Measurements from ENCODE around the gene RLF.

The RLF gene

GRCh38 chr1:40143891-40144575 lies 17.2 kb upstream of the RLF start:
- Histone ChIP-seq H3K4me3 (ENCODE audit: low read length) (no peak overlapping the region), H3K4me1 (ENCODE audit: control insufficient read depth, insufficient read depth, low read length) (no peaks in the 10 kb centered on the region), H3K9me3 (ENCODE audit: control insufficient read depth, insufficient read depth, low read length) (no peaks in the 10 kb centered on the region), H3K36me3 (ENCODE audit: control insufficient read depth, insufficient read depth, low read length) (no peaks in the 10 kb centered on the region), H3K27ac (ENCODE audit: low read length) (no peak overlapping the region), H3K27me3 (ENCODE audit: control insufficient read depth, insufficient read depth, low read length) (no peaks in the 10 kb centered on the region)
- DNase-seq (ENCODE audit: low read depth, low spot score): peak; percentile 75
- WGBS (ENCODE audit: insufficient coverage, insufficient read length): no CpG with 5 or more reads among the region's 7 CpGs

DNA sequence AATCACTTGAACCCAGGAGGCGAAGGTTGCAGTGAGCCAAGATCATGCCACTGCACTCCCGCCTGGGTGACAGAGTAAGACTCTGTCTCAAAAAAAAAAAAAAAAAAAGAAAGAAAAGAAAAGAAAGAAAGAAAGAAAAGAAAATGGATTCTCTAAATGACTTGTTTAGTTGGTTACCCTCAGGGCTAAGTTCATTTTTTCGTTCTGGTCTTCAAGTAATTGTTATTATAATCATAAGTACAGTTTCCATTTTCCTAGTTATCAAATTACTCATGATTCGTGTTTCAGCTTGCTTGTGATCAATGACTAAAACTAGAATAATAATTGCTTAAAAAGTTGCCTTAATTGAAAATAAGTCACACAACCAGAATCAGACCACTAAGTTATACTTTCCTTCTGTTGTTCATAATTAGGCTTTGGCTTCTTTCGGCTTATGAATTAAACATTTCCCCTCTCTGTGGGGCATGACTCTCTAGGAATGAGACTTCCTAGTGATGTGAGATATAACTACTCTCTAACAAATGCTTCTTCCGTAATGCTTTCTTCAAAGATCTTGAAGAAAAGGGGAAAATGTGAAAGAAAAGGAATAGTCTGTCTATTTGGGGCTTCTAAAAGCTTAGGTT lies 9.6 kb upstream of the RLF start:
- Histone ChIP-seq H3K9me3 (ENCODE audit: control insufficient read depth, insufficient read depth, low read length) (no peaks in the 10 kb centered on the region), H3K4me3 (ENCODE audit: low read length) (no peak overlapping the region), H3K36me3 (ENCODE audit: control insufficient read depth, insufficient read depth, low read length) (no peaks in the 10 kb centered on the region), H3K4me1 (ENCODE audit: control insufficient read depth, insufficient read depth, low read length) (no peaks in the 10 kb centered on the region), H3K27ac (ENCODE audit: low read length) (no peak overlapping the region), H3K27me3 (ENCODE audit: control insufficient read depth, insufficient read depth, low read length) (no peaks in the 10 kb centered on the region)
- DNase-seq (ENCODE audit: low read depth, low spot score): no peak
- no CpG with 5 or more reads among the region's 6 CpGs for WGBS (ENCODE audit: insufficient coverage, insufficient read length)

- Histone ChIP-seq H3K27me3 (ENCODE audit: control insufficient read depth, insufficient read depth, low read length) (no peaks in the 10 kb centered on the region), H3K4me3 (ENCODE audit: low read length) (no peak overlapping the region), H3K9me3 (ENCODE audit: control insufficient read depth, insufficient read depth, low read length) (no peaks in the 10 kb centered on the region), H3K27ac (ENCODE audit: low read length) (no peak overlapping the region), H3K36me3 (ENCODE audit: control insufficient read depth, insufficient read depth, low read length) (no peaks in the 10 kb centered on the region), H3K4me1 (ENCODE audit: control insufficient read depth, insufficient read depth, low read length) (no peaks in the 10 kb centered on the region)
- DNase-seq (ENCODE audit: low read depth, low spot score): peak; percentile 35
- WGBS (ENCODE audit: insufficient coverage, insufficient read length): no CpG with 5 or more reads among the region's 2 CpGs
Measured at GRCh38 chr1:40153073-40153770, 8.0 kb upstream of the RLF start.

GRCh38 chr1:40155135-40155534 lies 6.1 kb upstream of the RLF start:
- no peak overlapping the region for H3K27ac ChIP-seq (ENCODE audit: low read length)
- H3K27me3 ChIP-seq (ENCODE audit: control insufficient read depth, insufficient read depth, low read length): no peaks in the 10 kb centered on the region
- H3K4me3 ChIP-seq (ENCODE audit: low read length): no peak overlapping the region
- H3K9me3 ChIP-seq (ENCODE audit: control insufficient read depth, insufficient read depth, low read length): no peaks in the 10 kb centered on the region
- H3K4me1 ChIP-seq (ENCODE audit: control insufficient read depth, insufficient read depth, low read length): no peaks in the 10 kb centered on the region
- DNase-seq (ENCODE audit: low read depth, low spot score): no peak
- WGBS (ENCODE audit: insufficient coverage, insufficient read length): no CpG with 5 or more reads among the region's 3 CpGs
- H3K36me3 ChIP-seq (ENCODE audit: control insufficient read depth, insufficient read depth, low read length): no peaks in the 10 kb centered on the region

DNA sequence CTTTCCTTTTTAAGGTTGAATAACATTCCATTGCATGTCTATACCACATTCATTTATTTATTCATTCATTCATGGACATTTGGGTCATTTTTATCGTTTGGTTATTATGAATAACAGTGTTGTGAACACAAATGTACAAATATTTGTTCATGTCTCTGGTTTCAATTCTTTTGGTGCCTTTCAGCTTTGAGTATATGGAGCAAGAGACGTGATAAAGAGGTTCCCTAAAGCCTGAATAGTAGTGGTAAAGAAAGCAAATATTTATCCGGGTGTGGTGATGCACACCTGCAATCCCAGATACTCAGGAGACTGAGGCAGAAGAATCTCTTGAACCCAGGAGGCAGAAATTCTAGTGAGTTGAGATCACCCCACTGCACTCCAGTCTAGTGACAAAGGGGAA lies 5.3 kb upstream of the RLF start:
- Histone ChIP-seq H3K4me1 (ENCODE audit: control insufficient read depth, insufficient read depth, low read length) (no peaks in the 10 kb centered on the region), H3K27me3 (ENCODE audit: control insufficient read depth, insufficient read depth, low read length) (no peaks in the 10 kb centered on the region)

DNA sequence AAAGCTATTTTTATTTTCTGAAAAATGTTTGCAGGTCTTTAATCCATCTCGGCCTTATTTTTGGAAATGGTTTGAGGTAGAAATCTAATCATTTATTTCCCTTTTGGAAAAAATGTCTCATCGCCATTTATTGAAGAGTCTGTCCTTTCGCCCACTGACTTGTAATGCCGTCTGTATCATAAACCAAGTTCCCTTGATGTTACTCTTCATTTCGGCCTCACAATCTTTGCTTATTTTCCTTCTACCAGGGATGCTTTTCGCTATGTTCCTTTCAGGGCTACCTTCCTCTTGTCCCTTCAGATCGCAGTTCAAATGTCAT lies 422 bp upstream of the RLF start:
- Histone ChIP-seq H3K27ac (ENCODE audit: low read length) (no peak overlapping the region), H3K9me3 (ENCODE audit: control insufficient read depth, insufficient read depth, low read length) (no peaks in the 10 kb centered on the region)
- whole genome bisulfite sequencing (ENCODE audit: insufficient coverage, insufficient read length): no CpG with 5 or more reads among the region's 7 CpGs

More for the DNA sequence above, 5.3 kb upstream of the RLF start:
- DNase-seq (ENCODE audit: low read depth, low spot score): no peak
- WGBS (ENCODE audit: insufficient coverage, insufficient read length): no CpG with 5 or more reads among the region's 3 CpGs
- no peak overlapping the region for H3K27ac ChIP-seq (ENCODE audit: low read length)
- no peaks in the 10 kb centered on the region for H3K9me3 ChIP-seq (ENCODE audit: control insufficient read depth, insufficient read depth, low read length)
- H3K4me3 ChIP-seq (ENCODE audit: low read length): no peak overlapping the region
- H3K36me3 ChIP-seq (ENCODE audit: control insufficient read depth, insufficient read depth, low read length): no peaks in the 10 kb centered on the region

GRCh38 chr1:40161888-40162397 lies 756 bp downstream of the RLF start:
- no peak overlapping the region for H3K27ac ChIP-seq (ENCODE audit: low read length)
- H3K27me3 ChIP-seq (ENCODE audit: control insufficient read depth, insufficient read depth, low read length): no peaks in the 10 kb centered on the region
- H3K9me3 ChIP-seq (ENCODE audit: control insufficient read depth, insufficient read depth, low read length): no peaks in the 10 kb centered on the region
- no CpG with 5 or more reads among the region's 16 CpGs for WGBS (ENCODE audit: insufficient coverage, insufficient read length)
- H3K4me3 ChIP-seq (ENCODE audit: low read length): peak overlapping the region; percentile 94
- no peaks in the 10 kb centered on the region for H3K36me3 ChIP-seq (ENCODE audit: control insufficient read depth, insufficient read depth, low read length)
- H3K4me1 ChIP-seq (ENCODE audit: control insufficient read depth, insufficient read depth, low read length): no peaks in the 10 kb centered on the region
- no peak for DNase-seq (ENCODE audit: low read depth, low spot score)

More for the DNA sequence above, 422 bp upstream of the RLF start:
- H3K27me3 ChIP-seq (ENCODE audit: control insufficient read depth, insufficient read depth, low read length): no peaks in the 10 kb centered on the region
- no peak for DNase-seq (ENCODE audit: low read depth, low spot score)
- H3K4me1 ChIP-seq (ENCODE audit: control insufficient read depth, insufficient read depth, low read length): no peaks in the 10 kb centered on the region
- H3K4me3 ChIP-seq (ENCODE audit: low read length): peak overlapping the region; percentile 94; the same call in 1 of the 2 replicates
- H3K36me3 ChIP-seq (ENCODE audit: control insufficient read depth, insufficient read depth, low read length): no peaks in the 10 kb centered on the region

- WGBS (ENCODE audit: insufficient coverage, insufficient read length): no CpG with 5 or more reads among the region's 4 CpGs
- Histone ChIP-seq H3K4me3 (ENCODE audit: low read length) (no peak overlapping the region), H3K9me3 (ENCODE audit: control insufficient read depth, insufficient read depth, low read length) (no peaks in the 10 kb centered on the region), H3K36me3 (ENCODE audit: control insufficient read depth, insufficient read depth, low read length) (no peaks in the 10 kb centered on the region), H3K27ac (ENCODE audit: low read length) (no peak overlapping the region), H3K4me1 (ENCODE audit: control insufficient read depth, insufficient read depth, low read length) (no peaks in the 10 kb centered on the region), H3K27me3 (ENCODE audit: control insufficient read depth, insufficient read depth, low read length) (no peaks in the 10 kb centered on the region)
- no peak for DNase-seq (ENCODE audit: low read depth, low spot score)
Measured at GRCh38 chr1:40162753-40163441, 1.7 kb downstream of the RLF start.

GRCh38 chr1:40167317-40167716 lies 6.1 kb downstream of the RLF start:
- H3K27me3 ChIP-seq (ENCODE audit: control insufficient read depth, insufficient read depth, low read length): no peaks in the 10 kb centered on the region
- WGBS (ENCODE audit: insufficient coverage, insufficient read length): no CpG with 5 or more reads among the region's 4 CpGs
- DNase-seq (ENCODE audit: low read depth, low spot score): no peak
- H3K9me3 ChIP-seq (ENCODE audit: control insufficient read depth, insufficient read depth, low read length): no peaks in the 10 kb centered on the region
- no peaks in the 10 kb centered on the region for H3K36me3 ChIP-seq (ENCODE audit: control insufficient read depth, insufficient read depth, low read length)
- no peak overlapping the region for H3K27ac ChIP-seq (ENCODE audit: low read length)
- no peak overlapping the region for H3K4me3 ChIP-seq (ENCODE audit: low read length)
- no peaks in the 10 kb centered on the region for H3K4me1 ChIP-seq (ENCODE audit: control insufficient read depth, insufficient read depth, low read length)

DNA sequence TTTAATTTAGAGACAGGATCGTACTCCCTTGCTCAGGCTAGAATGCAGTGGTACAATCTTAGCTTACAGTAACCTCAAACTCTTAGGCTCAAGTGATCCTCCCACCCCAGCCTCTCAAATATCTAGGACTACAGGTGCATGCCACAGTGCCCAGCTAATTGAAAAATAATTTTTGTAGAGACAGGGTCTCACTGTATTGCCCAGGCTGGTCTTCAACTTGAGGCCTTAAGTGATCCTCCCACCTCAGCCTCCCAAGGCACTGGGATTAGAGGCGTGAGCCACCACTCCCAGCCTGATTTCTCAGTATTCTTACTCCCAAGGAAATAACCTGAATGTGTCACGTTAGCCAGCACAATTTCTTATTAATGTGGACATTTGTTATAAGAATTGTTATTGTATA lies 9.8 kb downstream of the RLF start:
- WGBS (ENCODE audit: insufficient coverage, insufficient read length): no CpG with 5 or more reads among the region's 3 CpGs
- H3K4me3 ChIP-seq (ENCODE audit: low read length): no peak overlapping the region
- H3K9me3 ChIP-seq (ENCODE audit: control insufficient read depth, insufficient read depth, low read length): no peaks in the 10 kb centered on the region
- H3K27ac ChIP-seq (ENCODE audit: low read length): no peak overlapping the region
- DNase-seq (ENCODE audit: low read depth, low spot score): no peak
- no peaks in the 10 kb centered on the region for H3K27me3 ChIP-seq (ENCODE audit: control insufficient read depth, insufficient read depth, low read length)
- no peaks in the 10 kb centered on the region for H3K36me3 ChIP-seq (ENCODE audit: control insufficient read depth, insufficient read depth, low read length)
- no peaks in the 10 kb centered on the region for H3K4me1 ChIP-seq (ENCODE audit: control insufficient read depth, insufficient read depth, low read length)

Data from iPS DF 6.9 (cell line).